ENCODE data around the gene RAD21L1.

The RAD21L1 gene

GRCh38 chr20:1225783-1226654, at the start of gene RAD21L1:
Gene RAD21L1 (plus strand): TSS chr20:1226044. CDS start chr20:1228454, 2,410 bp downstream.
- peak; percentile 73 to 84 (median 78) for DNase-seq

DNA sequence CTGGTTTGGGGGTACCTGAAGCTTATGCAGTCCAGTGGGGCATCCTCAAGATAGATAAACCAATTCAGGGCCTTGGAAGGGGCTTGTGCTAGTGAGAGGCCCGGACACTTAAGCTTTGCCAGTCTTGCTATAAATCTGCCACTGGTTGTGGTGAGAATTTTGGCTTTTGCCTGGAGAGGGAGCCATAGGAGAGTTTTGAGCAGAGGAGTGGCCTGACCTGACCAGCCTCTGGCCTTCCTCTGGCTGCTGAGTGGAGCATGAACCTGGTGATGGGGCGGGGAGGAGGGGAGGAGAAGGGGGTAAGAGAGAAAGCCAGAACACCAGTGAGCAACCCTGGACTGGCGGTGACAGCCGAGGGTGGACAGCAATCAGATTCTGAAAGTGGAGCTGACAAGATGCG, 48.2 kb upstream of the RAD21L1 start:
- DNase-seq, result no peak

DNA sequence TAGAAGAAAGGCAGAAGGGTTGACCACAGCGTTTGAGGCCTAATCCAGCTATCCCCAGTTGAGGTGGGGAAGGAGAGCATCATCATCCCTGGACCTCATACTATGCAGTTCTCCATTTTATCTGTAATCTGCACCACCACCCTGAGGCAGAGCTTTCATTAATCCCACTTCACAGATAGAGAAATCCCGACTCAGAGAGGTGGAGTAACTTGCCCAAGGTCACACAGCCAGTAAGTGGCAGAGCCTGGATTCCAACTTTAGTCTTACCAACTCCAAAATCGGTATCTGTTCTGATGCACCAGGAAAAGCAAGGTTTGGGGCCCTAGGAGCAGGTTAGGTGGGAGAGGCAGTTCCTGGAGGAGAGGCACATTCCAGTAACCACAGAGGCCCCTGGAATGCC, 47.7 kb upstream of the RAD21L1 start:
- DNase-seq, result no peak

GRCh38 chr20:1178623-1179022, 47.2 kb upstream of the RAD21L1 start:
- DNase-seq, result no peak

GRCh38 chr20:1180949-1181348, 44.9 kb upstream of the RAD21L1 start:
- no peak for DNase-seq

GRCh38 chr20:1182106-1182505, 43.7 kb upstream of the RAD21L1 start:
- DNase-seq, result no peak

- no peak for DNase-seq
Observed at GRCh38 chr20:1183153-1183552, 42.7 kb upstream of the RAD21L1 start.

DNA sequence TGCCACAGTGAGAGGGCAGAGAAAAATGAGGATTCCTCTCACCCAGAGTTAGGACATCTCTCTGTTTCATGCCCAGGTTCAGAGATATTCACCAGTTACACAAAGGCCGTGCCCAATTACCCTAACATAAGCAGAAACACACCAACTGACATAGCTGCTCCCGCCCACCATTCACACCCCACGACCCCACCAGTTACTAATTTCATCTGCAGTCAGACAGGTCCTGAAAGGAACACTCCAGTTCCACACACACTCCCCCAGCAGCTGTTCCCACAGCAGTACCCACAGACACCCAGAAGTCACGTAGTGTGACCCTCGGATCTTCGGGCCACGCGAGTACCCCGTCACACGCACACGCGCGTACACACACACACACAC, 41.6 kb upstream of the RAD21L1 start:
- DNase-seq, result no peak

GRCh38 chr20:1184638-1185315, 41.1 kb upstream of the RAD21L1 start, which contains the start of gene TMEM74B:
Gene TMEM74B (minus strand): TSS chr20:1184981. CDS start chr20:1183801, 1,180 bp downstream.
- DNase-seq, result peak in 2 of 3 experiments; percentile 60 to 72

DNA sequence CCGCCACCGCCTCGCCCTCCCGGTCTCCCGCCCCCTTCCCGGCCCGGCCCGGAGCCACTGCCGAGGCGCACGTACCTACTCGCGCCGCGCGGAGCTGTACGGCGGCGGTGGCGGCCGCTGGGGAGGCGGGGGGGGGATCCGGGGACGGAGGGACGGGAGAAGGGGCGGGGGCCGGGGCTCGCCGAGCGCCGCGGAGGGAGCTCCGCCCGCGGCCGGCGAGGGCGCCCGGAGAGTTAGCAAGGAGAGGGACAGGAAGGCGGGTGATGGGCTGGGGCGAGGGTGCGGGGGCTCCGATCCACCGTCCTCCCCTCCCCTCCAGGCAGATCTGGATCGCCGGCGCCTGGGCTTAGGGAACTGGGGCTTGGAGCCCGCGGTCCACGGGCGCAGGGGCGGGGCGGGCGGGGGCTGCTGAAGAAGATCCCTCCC, 40.5 kb upstream of the RAD21L1 start:
- DNase-seq, result peak in 2 of 3 experiments; percentile 67 to 72

- DNase-seq, result peak in 2 of 3 experiments; percentile 47 to 72
Observed at GRCh38 chr20:1185790-1186334, 40.0 kb upstream of the RAD21L1 start.

- no peak for DNase-seq
Observed at GRCh38 chr20:1186367-1186991, 39.4 kb upstream of the RAD21L1 start.

DNA sequence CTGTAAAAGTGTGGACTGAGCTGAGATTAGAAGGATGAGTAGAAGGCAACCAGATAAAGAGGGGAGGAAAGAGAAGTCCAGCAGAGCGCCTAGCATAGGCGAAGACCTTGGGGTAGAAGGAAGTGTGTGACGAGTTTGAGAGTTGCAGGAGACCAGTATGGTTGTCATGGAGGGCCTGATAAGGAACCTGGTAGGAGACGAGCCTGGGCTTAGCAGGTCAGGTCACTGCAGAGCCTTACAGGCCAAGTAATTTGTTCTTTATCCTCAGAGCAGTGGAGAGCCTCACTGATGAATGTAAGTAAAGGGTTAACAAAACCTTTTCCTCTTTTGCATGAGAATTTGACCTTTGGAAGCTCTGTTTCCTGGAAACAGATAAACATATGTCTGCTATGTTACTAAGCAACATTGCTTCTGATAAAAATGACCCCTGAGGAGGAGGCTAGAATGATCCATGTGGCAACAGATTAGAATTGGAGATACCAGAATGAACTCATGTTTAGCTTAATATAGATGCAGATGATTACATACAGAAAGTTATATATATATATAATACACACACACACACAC, 38.2 kb upstream of the RAD21L1 start:
- DNase-seq, result peak in 1 of 3 experiments; percentile 17

- no peak for DNase-seq
Observed at GRCh38 chr20:1188347-1188746, 37.5 kb upstream of the RAD21L1 start.

GRCh38 chr20:1189827-1190226, 36.0 kb upstream of the RAD21L1 start:
- no peak for DNase-seq

DNA sequence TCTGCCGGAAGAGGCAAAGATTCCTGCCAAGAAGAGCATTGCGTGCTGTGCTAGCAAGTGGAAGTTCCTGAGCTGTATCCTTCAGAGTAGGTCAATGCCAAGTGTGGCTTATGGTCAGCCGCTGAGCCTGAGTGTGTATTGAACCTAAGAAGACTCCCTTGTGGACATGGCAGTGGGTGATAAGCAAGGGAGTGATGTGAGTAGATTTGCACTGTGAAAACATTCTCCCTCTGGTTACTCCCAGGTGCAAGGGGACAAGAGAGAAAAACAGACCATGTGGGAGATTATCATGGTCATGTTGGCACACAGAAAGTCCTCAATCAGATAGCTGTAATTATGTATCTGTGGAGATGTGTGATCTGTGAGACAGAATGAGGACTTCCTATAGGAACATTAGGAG, 35.0 kb upstream of the RAD21L1 start:
- DNase-seq, result no peak

GRCh38 chr20:1191299-1191698, 34.5 kb upstream of the RAD21L1 start:
- no peak for DNase-seq

DNA sequence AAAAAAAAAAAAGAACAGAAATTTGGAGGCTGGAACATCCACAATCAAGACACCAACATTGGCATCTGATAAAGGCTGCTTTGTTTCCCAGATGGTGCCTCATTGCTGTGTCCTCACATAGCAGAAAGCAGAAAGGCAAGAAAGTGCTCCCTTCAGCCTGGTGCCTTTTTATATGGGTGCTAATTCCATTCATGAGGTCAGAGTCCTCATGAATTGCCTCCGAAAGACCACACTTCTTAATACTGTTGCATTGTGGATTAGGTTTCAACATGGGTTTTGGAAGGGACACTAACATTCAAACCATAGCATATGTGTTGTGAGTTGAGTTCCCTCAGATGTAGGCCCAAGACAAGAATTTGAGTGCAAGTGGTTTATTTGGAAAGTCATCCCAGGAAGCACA, 30.6 kb upstream of the RAD21L1 start:
- DNase-seq, result no peak

DNA sequence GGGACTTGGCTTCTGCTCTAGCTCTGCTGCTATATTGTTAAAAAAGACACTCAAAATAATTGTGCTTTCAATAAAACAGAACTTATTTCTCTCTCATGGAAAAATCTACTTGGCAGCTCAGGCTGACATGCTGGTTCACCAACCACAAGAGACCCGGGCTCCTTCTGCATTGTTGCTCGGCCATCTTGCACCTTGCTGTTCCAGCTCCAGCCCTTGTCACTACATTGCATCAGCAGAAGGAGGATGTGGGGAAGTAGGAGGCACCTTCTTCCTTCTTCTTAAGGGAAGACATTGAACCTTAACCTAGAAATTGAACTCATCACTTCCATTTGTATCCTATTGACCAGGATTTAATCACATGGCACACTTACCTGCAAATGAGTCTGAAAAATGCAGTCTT, 29.2 kb upstream of the RAD21L1 start:
- no peak for DNase-seq

DNA sequence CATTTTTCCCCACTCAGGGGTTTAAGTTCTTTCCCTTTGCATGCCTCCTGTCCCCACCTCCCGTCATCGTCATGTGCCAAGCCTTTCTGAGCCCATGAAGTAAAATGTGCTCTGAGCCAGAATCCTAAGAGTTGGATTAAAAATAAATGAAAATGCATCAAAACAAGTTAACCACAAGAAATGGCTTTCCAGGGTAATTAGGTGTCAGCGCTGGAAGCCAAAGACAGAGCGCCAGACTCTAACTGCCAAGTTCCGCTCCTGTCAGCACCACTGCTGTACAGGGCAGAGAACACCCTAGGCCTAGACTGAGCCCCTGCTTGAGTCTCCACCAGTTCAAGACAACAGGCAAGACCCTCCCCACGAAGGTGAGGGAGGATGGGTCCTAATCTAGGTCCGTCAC, 28.0 kb upstream of the RAD21L1 start:
- no peak for DNase-seq

- no peak for DNase-seq
Observed at GRCh38 chr20:1198751-1199150, 27.1 kb upstream of the RAD21L1 start.

GRCh38 chr20:1199212-1199873, 26.5 kb upstream of the RAD21L1 start:
- DNase-seq, result no peak
